ENCODE results near the gene HOXD4.

The HOXD4 gene

GRCh38 chr2:176151442-176152287 lies at the start of gene HOXD4:
TSS of gene HOXD4 (plus strand) at chr2:176151550. CDS start at chr2:176151634, 84 bp downstream.
- no peak within 1 kb of the TSS for H3K4me2 ChIP-seq (ENCODE audit: low read length)
- H3K27ac ChIP-seq (ENCODE audit: low read length) = no peak within 1 kb of the TSS
- no peaks in the 10 kb centered on the region for H3K4me1 ChIP-seq (ENCODE audit: low read length)
- TF ChIP-seq CTCF (IDR thresholded peaks at IDR 0.05; ENCODE audit: low read depth, low read length) (no peak), EZH2phosphoT487 (IDR thresholded peaks at IDR 0.05; ENCODE audit: low read depth) (no peak)
- no peak within 1 kb of the TSS for H2AFZ ChIP-seq (ENCODE audit: low read depth, low read length)
- no peak within 1 kb of the TSS for H3K9ac ChIP-seq (ENCODE audit: low read length)
- no peaks in the 10 kb centered on the region for H4K20me1 ChIP-seq (ENCODE audit: insufficient read depth, low read length)
- no peaks in the 10 kb centered on the region for H3K9me3 ChIP-seq (ENCODE audit: insufficient read depth, low read length)
- H3K79me2 ChIP-seq (ENCODE audit: low read length) = no peaks in the 10 kb centered on the region
- no peak within 1 kb of the TSS for H3K4me3 ChIP-seq (ENCODE audit: low read length)
- no peaks in the 10 kb centered on the region for H3K27me3 ChIP-seq (ENCODE audit: low read depth, low read length)
- no peaks in the 10 kb centered on the region for H3K36me3 ChIP-seq (replicated peaks; ENCODE audit: low read depth, low read length)

- no peak overlapping the region for H2AFZ ChIP-seq (ENCODE audit: low read depth, low read length)
- no peak overlapping the region for H3K4me2 ChIP-seq (ENCODE audit: low read length)
- no peaks in the 10 kb centered on the region for H3K36me3 ChIP-seq (replicated peaks; ENCODE audit: low read depth, low read length)
- no peaks in the 10 kb centered on the region for H3K79me2 ChIP-seq (ENCODE audit: low read length)
- H3K9me3 ChIP-seq (ENCODE audit: insufficient read depth, low read length) = no peaks in the 10 kb centered on the region
- no peaks in the 10 kb centered on the region for H3K27me3 ChIP-seq (ENCODE audit: low read depth, low read length)
- TF ChIP-seq CTCF (IDR thresholded peaks at IDR 0.05; ENCODE audit: low read depth, low read length) (no peak), EZH2phosphoT487 (IDR thresholded peaks at IDR 0.05; ENCODE audit: low read depth) (no peak)
- H3K4me3 ChIP-seq (ENCODE audit: low read length) = no peak overlapping the region
- peaks cover 16% of the 10 kb centered on the region for H3K4me1 ChIP-seq (ENCODE audit: low read length)
- no peak overlapping the region for H3K27ac ChIP-seq (ENCODE audit: low read length)
- no peak overlapping the region for H3K9ac ChIP-seq (ENCODE audit: low read length)
- H4K20me1 ChIP-seq (ENCODE audit: insufficient read depth, low read length) = no peaks in the 10 kb centered on the region
Observed at GRCh38 chr2:176101842-176102241, 49.5 kb upstream of the HOXD4 start.

- H3K9ac ChIP-seq (ENCODE audit: low read length) = no peak overlapping the region
- no peak overlapping the region for H3K4me3 ChIP-seq (ENCODE audit: low read length)
- peaks cover 18% of the 10 kb centered on the region for H3K4me1 ChIP-seq (ENCODE audit: low read length)
- TF ChIP-seq EZH2phosphoT487 (IDR thresholded peaks at IDR 0.05; ENCODE audit: low read depth) = no peak
- no peak for TF ChIP-seq CTCF (IDR thresholded peaks at IDR 0.05; ENCODE audit: low read depth, low read length)
- H4K20me1 ChIP-seq (ENCODE audit: insufficient read depth, low read length) = no peaks in the 10 kb centered on the region
- no peak overlapping the region for H2AFZ ChIP-seq (ENCODE audit: low read depth, low read length)
- H3K9me3 ChIP-seq (ENCODE audit: insufficient read depth, low read length) = no peaks in the 10 kb centered on the region
- H3K79me2 ChIP-seq (ENCODE audit: low read length) = no peaks in the 10 kb centered on the region
- no peak overlapping the region for H3K4me2 ChIP-seq (ENCODE audit: low read length)
- no peaks in the 10 kb centered on the region for H3K36me3 ChIP-seq (replicated peaks; ENCODE audit: low read depth, low read length)
- H3K27ac ChIP-seq (ENCODE audit: low read length) = no peak overlapping the region
- no peaks in the 10 kb centered on the region for H3K27me3 ChIP-seq (ENCODE audit: low read depth, low read length)
Observed at GRCh38 chr2:176102309-176102866, 49.0 kb upstream of the HOXD4 start.

- Histone ChIP-seq H3K4me1 (ENCODE audit: low read length) (peaks cover 13% of the 10 kb centered on the region), H3K27ac (ENCODE audit: low read length) (no peak overlapping the region), H3K27me3 (ENCODE audit: low read depth, low read length) (no peaks in the 10 kb centered on the region), H3K9ac (ENCODE audit: low read length) (no peak overlapping the region), H3K9me3 (ENCODE audit: insufficient read depth, low read length) (no peaks in the 10 kb centered on the region), H3K4me3 (ENCODE audit: low read length) (no peak overlapping the region), H3K79me2 (ENCODE audit: low read length) (no peaks in the 10 kb centered on the region), H2AFZ (ENCODE audit: low read depth, low read length) (no peak overlapping the region), H3K36me3 (replicated peaks; ENCODE audit: low read depth, low read length) (no peaks in the 10 kb centered on the region), H3K4me2 (ENCODE audit: low read length) (no peak overlapping the region), H4K20me1 (ENCODE audit: insufficient read depth, low read length) (no peaks in the 10 kb centered on the region)
- TF ChIP-seq CTCF (IDR thresholded peaks at IDR 0.05; ENCODE audit: low read depth, low read length) = no peak
- TF ChIP-seq EZH2phosphoT487 (IDR thresholded peaks at IDR 0.05; ENCODE audit: low read depth) = no peak
Observed at GRCh38 chr2:176103194-176103593, 48.2 kb upstream of the HOXD4 start.

All from OCI-LY3 (cell line).